ENCODE results near the gene FBXO47.

GRCh38 chr17:38891441-38891840 is 75.8 kb downstream of the FBXO47 start:
- TF ChIP-seq CTCF (IDR thresholded peaks at IDR 0.05 in 4 of 5, conservative IDR thresholded peaks at IDR 0.05 in 1 of 5) = no peak
- no peak for TF ChIP-seq POLR2A (IDR thresholded peaks at IDR 0.05)
